Smooth muscle cell (in vitro differentiated cells): ENCODE measurements around the gene CDH4. TPM values are rescaled to one million over a fixed set of nuclear protein-coding genes. Genes with fewer than 3 reads are reported as not detected.

Experiments
- DNase-seq: peaks from one replicate; lab custom pipeline; 2025; ENCODE audit not compliant: unreplicated experiment; lab: John Stamatoyannopoulos, UW
- H2AFZ ChIP-seq: fragments of 200-600 bp; sonication (generic); 2 replicates; pipeline ENCODE4 v1.6.0; 2016; ENCODE audit warnings: antibody characterized with exemption, low read depth, mild to moderate bottlenecking
- H3F3A ChIP-seq: fragments of 200-600 bp; sonication (generic); 2 replicates; pipeline ENCODE4 v1.6.0; 2017; ENCODE audit warnings: antibody characterized with exemption, low read depth
- H3K27ac ChIP-seq: fragments of 200-600 bp; sonication (generic); 2 replicates; pipeline ENCODE4 v1.5.1; 2016; ENCODE audit warnings: low read depth, mild to moderate bottlenecking
- H3K27me3 ChIP-seq: fragments of 200-600 bp; sonication (generic); 2 replicates; pipeline ENCODE4 v1.6.1; 2016; ENCODE audit warnings: low read depth, mild to moderate bottlenecking
- H3K36me3 ChIP-seq: fragments of 200-600 bp; sonication (generic); 2 replicates; pipeline ENCODE4 v1.5.1; 2016; ENCODE audit warnings: low read depth
- H3K4me1 ChIP-seq: fragments of 200-600 bp; sonication (generic); 2 replicates; pipeline ENCODE4 v1.5.1; 2016; ENCODE audit warnings: low read depth
- H3K4me2 ChIP-seq: fragments of 200-600 bp; sonication (generic); 2 replicates; pipeline ENCODE4 v1.6.0; 2016; ENCODE audit warnings: mild to moderate bottlenecking
- H3K4me3 ChIP-seq: fragments of 200-600 bp; sonication (generic); 2 replicates; pipeline ENCODE4 v1.5.1; 2016; ENCODE audit warnings: mild to moderate bottlenecking
- H3K79me2 ChIP-seq: fragments of 200-600 bp; sonication (generic); 2 replicates; pipeline ENCODE4 v1.6.0; 2016; ENCODE audit warnings: low read depth, mild to moderate bottlenecking
- H3K9ac ChIP-seq: fragments of 200-600 bp; sonication (generic); 2 replicates; pipeline ENCODE4 v1.6.0; 2016; ENCODE audit warnings: low read depth
- H3K9me3 ChIP-seq: fragments of 200-600 bp; sonication (generic); replicated peaks from 2 replicates; pipeline ENCODE4 v1.5.1; 2016; ENCODE audit warnings: low read depth
- H4K20me1 ChIP-seq: fragments of 200-600 bp; sonication (generic); 2 replicates; pipeline ENCODE4 v1.6.0; 2016; ENCODE audit warnings: low read depth
- WGBS: methylation state at CpG from one replicate; pipeline ENCODE4 v1.1.7; 2016; ENCODE audit warnings: low lambda C conversion rate; 5-methylcytosine and 5-hydroxymethylcytosine counted together
- polyA plus RNA-seq: library from polyadenylated mRNA; unstranded; fragments of >200 nt; fragmentation: Nextera tagmentation; extraction: Ambion mirVana; gene quantifications from 2 replicates; pipeline ENCODE4 v1.2.1, GENCODE V29; 2016
- total RNA-seq: library from RNA; depleted of rRNA; stranded (reverse); fragments of >200 nt; gene quantifications from 2 replicates; pipeline ENCODE4 v1.2.3, GENCODE V29; 2014
- TF ChIP-seq, protein P1 (sequence below): fragments of 200-600 bp; sonication (generic); IDR thresholded peaks from 2 replicates; pipeline ENCODE4 v1.5.1; 2017; ENCODE audit warnings: borderline replicate concordance, mild to moderate bottlenecking, antibody characterized with exemption; ENCODE audit not compliant: insufficient read depth, poor library complexity, severe bottlenecking

CDH4 gene
- total and polyA plus RNA-seq, 2 experiments from 2014 or later: 0.03 to 0.04 TPM

GRCh38 chr20:61950641-61951071 is 698.6 kb downstream of the CDH4 start:
- Histone ChIP-seq H3K27ac (no peak overlapping the region), H4K20me1 (no peaks in the 10 kb centered on the region), H3K36me3 (no peaks in the 10 kb centered on the region), H3K4me2 (no peak overlapping the region), H3K9me3 (no peaks in the 10 kb centered on the region), H3K4me1 (no peaks in the 10 kb centered on the region), H3F3A (no peaks in the 10 kb centered on the region), H2AFZ (no peak overlapping the region), H3K79me2 (no peaks in the 10 kb centered on the region), H3K4me3 (no peak overlapping the region), H3K9ac (no peak overlapping the region), H3K27me3 (no peaks in the 10 kb centered on the region)
- no peak for DNase-seq
- TF ChIP-seq, protein P1, sequence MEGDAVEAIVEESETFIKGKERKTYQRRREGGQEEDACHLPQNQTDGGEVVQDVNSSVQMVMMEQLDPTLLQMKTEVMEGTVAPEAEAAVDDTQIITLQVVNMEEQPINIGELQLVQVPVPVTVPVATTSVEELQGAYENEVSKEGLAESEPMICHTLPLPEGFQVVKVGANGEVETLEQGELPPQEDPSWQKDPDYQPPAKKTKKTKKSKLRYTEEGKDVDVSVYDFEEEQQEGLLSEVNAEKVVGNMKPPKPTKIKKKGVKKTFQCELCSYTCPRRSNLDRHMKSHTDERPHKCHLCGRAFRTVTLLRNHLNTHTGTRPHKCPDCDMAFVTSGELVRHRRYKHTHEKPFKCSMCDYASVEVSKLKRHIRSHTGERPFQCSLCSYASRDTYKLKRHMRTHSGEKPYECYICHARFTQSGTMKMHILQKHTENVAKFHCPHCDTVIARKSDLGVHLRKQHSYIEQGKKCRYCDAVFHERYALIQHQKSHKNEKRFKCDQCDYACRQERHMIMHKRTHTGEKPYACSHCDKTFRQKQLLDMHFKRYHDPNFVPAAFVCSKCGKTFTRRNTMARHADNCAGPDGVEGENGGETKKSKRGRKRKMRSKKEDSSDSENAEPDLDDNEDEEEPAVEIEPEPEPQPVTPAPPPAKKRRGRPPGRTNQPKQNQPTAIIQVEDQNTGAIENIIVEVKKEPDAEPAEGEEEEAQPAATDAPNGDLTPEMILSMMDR: no peak
- WGBS: 100% methylated on average over 1 of the region's 7 CpGs

- Histone ChIP-seq H3K9ac (no peak overlapping the region), H3K4me1 (no peaks in the 10 kb centered on the region), H3K9me3 (no peaks in the 10 kb centered on the region), H3K4me2 (no peak overlapping the region), H4K20me1 (no peaks in the 10 kb centered on the region), H3F3A (no peaks in the 10 kb centered on the region), H3K79me2 (no peaks in the 10 kb centered on the region), H2AFZ (no peak overlapping the region), H3K27ac (no peak overlapping the region), H3K36me3 (no peaks in the 10 kb centered on the region), H3K27me3 (no peaks in the 10 kb centered on the region), H3K4me3 (no peak overlapping the region)
- TF ChIP-seq, protein P1: no peak
- 59% methylated on average over 22 of the region's 22 CpGs for WGBS
- DNase-seq: no peak
Observed at GRCh38 chr20:61951695-61952533, 699.9 kb downstream of the CDH4 start.

DNA sequence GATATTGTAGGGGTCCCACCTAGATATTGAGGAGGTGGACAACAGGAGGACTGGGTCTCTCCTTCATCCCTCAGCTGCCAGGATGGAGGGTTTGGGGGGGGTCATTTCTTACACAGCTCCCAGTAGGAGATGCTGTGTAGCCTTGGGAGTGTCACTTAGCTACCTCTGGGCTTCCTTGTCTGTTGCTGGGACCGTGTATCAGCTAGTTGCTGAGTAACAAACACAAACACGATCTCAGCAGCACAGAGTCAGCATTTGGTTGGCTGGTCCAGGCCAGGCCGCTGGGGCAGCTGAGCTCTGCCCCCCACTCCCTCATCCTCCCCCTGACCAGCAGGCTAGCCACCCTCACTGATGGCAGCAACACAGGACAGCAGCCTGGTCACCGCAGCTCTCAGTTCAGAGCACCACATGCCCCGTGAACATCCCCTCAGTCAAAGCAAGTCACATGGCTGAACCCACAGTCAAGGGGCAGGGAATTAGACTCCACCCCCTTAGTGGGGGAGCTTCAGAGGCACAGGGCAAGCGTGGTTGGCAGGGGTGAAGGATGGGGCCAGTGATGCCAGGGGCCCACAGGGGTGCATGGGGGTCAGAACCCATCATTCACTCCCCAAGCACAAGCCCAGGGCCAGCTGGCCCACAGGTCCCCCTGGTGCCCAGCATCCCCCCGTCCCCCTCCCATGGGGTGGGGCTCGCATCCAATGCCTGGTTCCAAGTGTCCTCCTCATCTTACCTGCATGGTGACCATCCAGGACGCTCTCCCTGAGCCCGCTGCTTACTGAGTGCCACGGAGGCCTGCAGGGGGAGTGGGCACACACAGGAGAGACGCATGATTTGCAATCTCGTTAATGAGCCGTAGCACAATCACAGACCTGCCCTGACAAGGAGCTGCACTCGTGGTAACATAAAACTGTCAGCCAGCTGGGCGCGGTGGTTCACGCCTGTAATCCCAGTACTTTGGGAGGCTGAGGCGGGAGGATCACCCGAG is 701.3 kb downstream of the CDH4 start:
- Histone ChIP-seq H2AFZ (no peak overlapping the region), H3K27ac (no peak overlapping the region), H3K9me3 (no peaks in the 10 kb centered on the region), H3K36me3 (no peaks in the 10 kb centered on the region), H3K9ac (no peak overlapping the region), H4K20me1 (no peaks in the 10 kb centered on the region), H3K27me3 (no peaks in the 10 kb centered on the region), H3K4me1 (no peaks in the 10 kb centered on the region), H3F3A (no peaks in the 10 kb centered on the region), H3K4me2 (no peak overlapping the region), H3K4me3 (no peak overlapping the region), H3K79me2 (no peaks in the 10 kb centered on the region)
- TF ChIP-seq, protein P1: no peak
- 91% methylated on average over 20 of the region's 20 CpGs for WGBS
- no peak for DNase-seq
